ENCODE results near the gene KIAA2012.

DNA sequence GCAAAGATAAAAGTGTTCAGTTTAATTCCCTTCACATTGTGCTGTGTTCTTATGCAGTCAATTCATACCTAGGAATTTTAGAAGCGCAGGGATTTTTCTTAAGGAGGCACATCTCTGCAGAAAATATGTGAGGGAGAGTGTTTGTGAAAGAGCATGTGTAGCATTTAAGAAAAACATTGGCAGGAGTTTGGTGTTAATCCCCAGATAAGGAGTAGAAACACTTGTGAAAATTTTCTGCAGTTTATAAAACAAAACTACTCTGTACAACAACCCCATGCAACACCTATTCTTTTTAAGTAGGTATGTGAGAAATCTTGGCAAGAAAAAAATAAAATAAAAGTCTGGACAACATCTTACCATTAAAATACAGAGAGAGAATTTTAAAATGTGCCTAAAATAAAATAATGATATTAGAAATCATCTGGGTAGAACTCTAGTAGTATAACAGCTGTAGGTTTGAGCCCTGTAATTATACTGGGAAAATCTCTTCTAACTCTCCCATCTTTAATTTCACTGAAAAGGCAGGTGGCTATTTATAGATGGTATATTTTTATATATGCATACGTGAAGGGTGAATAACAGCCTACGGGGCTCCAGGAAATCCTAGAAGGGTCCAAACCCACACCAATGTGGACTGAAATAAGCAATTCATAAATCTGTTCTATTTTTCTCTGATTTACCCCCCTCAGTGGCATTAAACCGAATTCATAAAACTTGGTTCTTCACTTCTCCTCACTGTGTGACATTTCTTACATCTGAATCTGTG lies 32.8 kb upstream of the KIAA2012 start:
- no peak for TF ChIP-seq RFX5 (IDR thresholded peaks at IDR 0.05; ENCODE audit: low read depth, low read length)
- TF ChIP-seq CEBPB (IDR thresholded peaks at IDR 0.05; ENCODE audit: low read depth, low read length), result no peak
- no peak for TF ChIP-seq ELK1 (IDR thresholded peaks at IDR 0.05; ENCODE audit: borderline replicate concordance, low read depth, low read length)
- no peak for TF ChIP-seq MXI1 (IDR thresholded peaks at IDR 0.05; ENCODE audit: borderline replicate concordance, low read depth, low read length)
- no peak for TF ChIP-seq CTCF (conservative IDR thresholded peaks at IDR 0.05; ENCODE audit: low read depth, low read length)
- TF ChIP-seq CHD1 (IDR thresholded peaks at IDR 0.05; ENCODE audit: low read depth, low read length), result no peak
- no peak for TF ChIP-seq MAFK (IDR thresholded peaks at IDR 0.05; ENCODE audit: low read depth, low read length)
- TF ChIP-seq POLR2A (IDR thresholded peaks at IDR 0.05; ENCODE audit: low read depth, low read length), result no peak
- TF ChIP-seq FOS (IDR thresholded peaks at IDR 0.05; ENCODE audit: low read depth, low read length), result no peak

Measured in IMR-90 (cell line).